Fibroblast of pulmonary artery (primary cell): Measurements from ENCODE around the gene FOXF1.
A peak's percentile ranks its signal among the peaks of the same experiment; 100 is the strongest.

Experiments used
- DNase-seq: peaks from one replicate; pipeline ENCODE4 v3.0.0-alpha.2; 2010; ENCODE audit warnings: low read depth
- H3K4me3 ChIP-seq: replicated peaks from 2 replicates; pipeline ENCODE4 v1.5.1; 2011; ENCODE audit warnings: low read depth, mild to moderate bottlenecking, control low read depth, low read length, moderate library complexity
- TF ChIP-seq, protein P1 (sequence below): IDR thresholded peaks from 2 replicates; pipeline ENCODE4 v1.5.1; 2011; ENCODE audit warnings: mild to moderate bottlenecking, control low read depth, low read length, inconsistent platforms; ENCODE audit errors: missing control alignments

The FOXF1 gene

GRCh38 chr16:86510465-86511261 is at the start of gene FOXF1:
TSS of gene FOXF1 (plus strand) at chr16:86510527. CDS start at chr16:86510570, 43 bp downstream.
- peak; percentile 64 for DNase-seq
- H3K4me3 ChIP-seq = peak within 1 kb of the TSS; percentile 55

GRCh38 chr16:86461037-86461436 is 49.3 kb upstream of the FOXF1 start:
- DNase-seq = no peak
- TF ChIP-seq, protein P1, sequence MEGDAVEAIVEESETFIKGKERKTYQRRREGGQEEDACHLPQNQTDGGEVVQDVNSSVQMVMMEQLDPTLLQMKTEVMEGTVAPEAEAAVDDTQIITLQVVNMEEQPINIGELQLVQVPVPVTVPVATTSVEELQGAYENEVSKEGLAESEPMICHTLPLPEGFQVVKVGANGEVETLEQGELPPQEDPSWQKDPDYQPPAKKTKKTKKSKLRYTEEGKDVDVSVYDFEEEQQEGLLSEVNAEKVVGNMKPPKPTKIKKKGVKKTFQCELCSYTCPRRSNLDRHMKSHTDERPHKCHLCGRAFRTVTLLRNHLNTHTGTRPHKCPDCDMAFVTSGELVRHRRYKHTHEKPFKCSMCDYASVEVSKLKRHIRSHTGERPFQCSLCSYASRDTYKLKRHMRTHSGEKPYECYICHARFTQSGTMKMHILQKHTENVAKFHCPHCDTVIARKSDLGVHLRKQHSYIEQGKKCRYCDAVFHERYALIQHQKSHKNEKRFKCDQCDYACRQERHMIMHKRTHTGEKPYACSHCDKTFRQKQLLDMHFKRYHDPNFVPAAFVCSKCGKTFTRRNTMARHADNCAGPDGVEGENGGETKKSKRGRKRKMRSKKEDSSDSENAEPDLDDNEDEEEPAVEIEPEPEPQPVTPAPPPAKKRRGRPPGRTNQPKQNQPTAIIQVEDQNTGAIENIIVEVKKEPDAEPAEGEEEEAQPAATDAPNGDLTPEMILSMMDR = no peak
- no peak overlapping the region for H3K4me3 ChIP-seq

More at GRCh38 chr16:86510465-86511261, at the start of gene FOXF1:
- TF ChIP-seq, protein P1 = no peak

DNA sequence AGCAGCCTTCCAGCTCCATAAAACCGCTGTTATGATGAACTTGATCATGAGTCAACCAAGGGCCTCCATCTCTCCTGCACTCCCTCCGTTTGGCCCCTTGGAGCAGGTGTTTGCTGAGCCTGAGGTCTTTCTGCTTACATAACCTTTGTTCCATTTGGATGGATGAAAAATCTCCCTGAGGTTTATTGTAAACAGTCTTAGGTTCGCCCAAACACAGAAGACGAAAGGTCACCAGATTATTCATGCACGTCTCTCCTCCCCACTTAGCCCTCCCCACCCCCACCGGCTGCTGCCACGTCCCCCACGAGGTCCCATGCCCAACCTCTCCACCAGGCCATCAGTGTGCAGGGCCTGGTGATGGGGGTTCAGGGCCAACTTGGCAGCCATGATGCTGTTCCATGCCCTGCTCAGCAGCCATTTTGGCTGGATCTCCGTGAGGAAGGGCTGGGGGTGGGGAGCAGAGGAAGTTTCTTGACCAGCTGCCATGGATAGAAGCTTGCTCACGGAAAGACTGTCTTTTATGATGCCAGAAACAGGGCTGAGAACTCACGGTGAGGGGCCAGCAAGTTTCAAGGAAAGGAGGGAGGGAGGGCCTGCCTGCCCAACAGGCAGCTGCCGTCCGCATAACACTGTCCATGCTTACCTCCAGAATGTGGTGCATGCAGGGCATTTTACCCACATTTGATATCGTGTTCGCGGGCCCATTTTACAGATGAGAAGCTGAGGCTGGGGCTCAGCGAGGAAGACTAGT is 47.8 kb upstream of the FOXF1 start:
- no peak for DNase-seq
- no peak overlapping the region for H3K4me3 ChIP-seq
- TF ChIP-seq, protein P1 = no peak

GRCh38 chr16:86464044-86464443 is 46.3 kb upstream of the FOXF1 start:
- no peak overlapping the region for H3K4me3 ChIP-seq
- TF ChIP-seq, protein P1 = no peak
- no peak for DNase-seq

GRCh38 chr16:86465434-86465833 is 44.9 kb upstream of the FOXF1 start:
- no peak overlapping the region for H3K4me3 ChIP-seq
- DNase-seq = no peak
- TF ChIP-seq, protein P1 = no peak

- TF ChIP-seq, protein P1 = no peak
- DNase-seq = no peak
- no peak overlapping the region for H3K4me3 ChIP-seq
These were observed 43.5 kb upstream of the FOXF1 start for GRCh38 chr16:86466696-86467406.
